ENCODE measurements around the gene PSORS1C1.

PSORS1C1 gene

DNA sequence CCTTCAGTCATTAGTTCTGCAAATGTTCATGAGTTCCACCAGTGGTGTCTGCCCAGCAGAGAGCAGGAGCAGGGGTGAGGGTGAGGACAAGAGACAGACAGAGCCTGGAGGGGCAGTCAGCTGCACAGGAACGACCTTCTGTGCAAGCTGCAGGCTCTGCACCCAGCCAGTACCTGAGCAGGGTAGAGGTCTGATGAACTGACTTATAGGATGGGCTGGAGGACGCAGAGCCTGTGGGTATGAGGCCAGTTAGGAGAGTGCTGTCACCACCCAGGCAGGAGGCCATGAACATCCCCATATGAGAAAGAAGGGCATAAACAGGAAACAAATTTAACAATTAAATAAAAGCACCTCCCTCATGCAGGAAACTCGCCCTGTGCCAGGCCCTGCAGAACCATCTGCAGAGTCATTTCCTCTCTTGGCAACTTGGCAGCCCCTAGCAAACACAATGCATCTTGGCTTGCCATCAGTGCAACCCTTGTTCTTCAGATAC, 20.2 kb upstream of the PSORS1C1 start:
- no peak for DNase-seq (ENCODE audit: low read depth in 2 of 3, low spot score in 1 of 3)

DNA sequence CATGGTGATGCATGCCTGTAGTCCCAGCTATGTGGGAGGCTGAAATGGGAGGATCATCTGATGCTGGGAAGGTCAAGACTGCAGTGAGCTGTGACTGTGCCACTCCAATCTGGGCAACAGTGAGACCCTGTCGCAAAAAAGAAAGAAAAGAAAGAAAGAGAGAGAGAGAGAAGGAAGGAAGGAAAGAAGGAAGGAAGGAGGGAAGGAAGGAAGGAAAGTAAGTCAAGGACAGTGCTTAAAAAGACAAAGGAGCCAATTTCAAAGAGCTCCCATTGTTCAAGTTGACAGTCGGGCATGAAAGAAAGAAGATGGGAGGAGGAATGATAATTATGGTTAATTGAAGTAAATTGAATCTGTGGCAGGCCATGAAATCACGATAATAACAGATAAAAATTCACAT, 18.4 kb upstream of the PSORS1C1 start:
- no peak for DNase-seq (ENCODE audit: low read depth in 2 of 3, low spot score in 1 of 3)

GRCh38 chr6:31096656-31097055, 17.9 kb upstream of the PSORS1C1 start:
- no peak for DNase-seq (ENCODE audit: low read depth in 2 of 3, low spot score in 1 of 3)

DNA sequence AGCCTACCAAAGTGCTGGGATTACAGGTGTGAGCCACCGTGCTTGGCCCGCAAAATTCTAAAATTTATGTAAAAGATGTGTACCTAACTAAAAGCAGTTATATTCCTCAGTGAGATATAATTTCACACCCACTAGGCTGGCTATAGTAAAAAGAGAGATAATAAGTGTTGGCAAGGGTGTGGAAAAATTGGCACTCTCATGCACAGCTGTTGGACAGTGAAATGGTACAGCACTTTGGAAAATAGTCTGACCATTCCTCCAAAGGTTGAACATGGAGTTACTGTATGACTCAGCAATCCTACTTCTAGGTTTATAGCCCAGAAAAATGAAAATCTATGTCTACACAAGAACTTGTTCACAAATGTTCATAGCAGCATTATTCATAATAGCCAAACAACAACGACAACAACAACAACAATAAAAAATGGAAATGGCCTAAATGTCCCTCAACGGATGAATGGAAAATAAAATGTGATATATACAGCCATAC, 16.1 kb upstream of the PSORS1C1 start:
- DNase-seq (ENCODE audit: low read depth in 2 of 3, low spot score in 1 of 3), result no peak

- no peak for DNase-seq (ENCODE audit: low read depth in 2 of 3, low spot score in 1 of 3)
Observed at GRCh38 chr6:31103136-31103535, 11.5 kb upstream of the PSORS1C1 start.

- DNase-seq (ENCODE audit: low read depth in 2 of 3, low spot score in 1 of 3), result no peak
Observed at GRCh38 chr6:31107052-31107451, 7.5 kb upstream of the PSORS1C1 start.

DNA sequence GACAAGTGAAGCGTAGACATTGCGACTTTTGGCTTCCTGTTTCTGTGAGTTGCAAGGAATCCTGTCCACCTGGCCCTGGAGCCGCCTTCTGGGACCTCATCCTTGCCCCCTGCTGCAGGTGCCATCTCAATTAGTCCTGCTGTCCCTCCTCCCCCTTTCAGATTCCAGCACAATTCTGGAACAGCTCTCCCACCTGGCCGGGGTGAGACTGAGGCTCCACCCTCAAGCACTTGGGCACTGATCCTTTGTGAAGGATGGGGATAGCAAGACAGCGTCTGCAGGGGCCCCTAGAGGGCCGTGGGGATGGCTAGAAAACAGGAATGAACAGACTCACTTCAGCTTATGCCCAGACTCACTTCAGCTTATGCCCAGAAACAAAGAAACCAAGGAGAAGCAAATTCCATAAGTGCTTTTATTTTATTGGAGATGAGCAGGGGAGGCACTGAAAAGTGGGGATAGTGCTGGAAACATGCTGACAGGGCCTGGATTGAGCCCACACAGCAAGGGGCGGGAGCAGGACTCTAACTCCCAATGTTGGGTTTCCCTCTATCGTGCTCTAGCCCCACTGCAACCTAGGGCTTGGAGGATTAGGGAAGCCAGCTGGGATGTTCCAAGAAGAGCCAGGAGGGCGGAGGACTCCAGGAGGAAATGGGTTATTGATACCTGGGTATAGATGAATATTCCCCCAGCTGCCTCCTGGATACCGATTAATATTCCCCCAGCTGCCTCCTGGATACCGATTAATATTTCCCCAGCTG, 3.6 kb upstream of the PSORS1C1 start:
- no peak for DNase-seq (ENCODE audit: low read depth in 2 of 3, low spot score in 1 of 3)

- DNase-seq (ENCODE audit: low read depth in 2 of 3, low spot score in 1 of 3), result no peak
Observed at GRCh38 chr6:31111712-31112111, 2.9 kb upstream of the PSORS1C1 start.

GRCh38 chr6:31112478-31112877, 2.1 kb upstream of the PSORS1C1 start, which contains the start of gene C6orf15:
C6orf15 (minus strand) TSS chr6:31112575; CDS start chr6:31112555, 20 bp downstream.
- DNase-seq (ENCODE audit: low read depth in 2 of 3, low spot score in 1 of 3), result no peak

DNA sequence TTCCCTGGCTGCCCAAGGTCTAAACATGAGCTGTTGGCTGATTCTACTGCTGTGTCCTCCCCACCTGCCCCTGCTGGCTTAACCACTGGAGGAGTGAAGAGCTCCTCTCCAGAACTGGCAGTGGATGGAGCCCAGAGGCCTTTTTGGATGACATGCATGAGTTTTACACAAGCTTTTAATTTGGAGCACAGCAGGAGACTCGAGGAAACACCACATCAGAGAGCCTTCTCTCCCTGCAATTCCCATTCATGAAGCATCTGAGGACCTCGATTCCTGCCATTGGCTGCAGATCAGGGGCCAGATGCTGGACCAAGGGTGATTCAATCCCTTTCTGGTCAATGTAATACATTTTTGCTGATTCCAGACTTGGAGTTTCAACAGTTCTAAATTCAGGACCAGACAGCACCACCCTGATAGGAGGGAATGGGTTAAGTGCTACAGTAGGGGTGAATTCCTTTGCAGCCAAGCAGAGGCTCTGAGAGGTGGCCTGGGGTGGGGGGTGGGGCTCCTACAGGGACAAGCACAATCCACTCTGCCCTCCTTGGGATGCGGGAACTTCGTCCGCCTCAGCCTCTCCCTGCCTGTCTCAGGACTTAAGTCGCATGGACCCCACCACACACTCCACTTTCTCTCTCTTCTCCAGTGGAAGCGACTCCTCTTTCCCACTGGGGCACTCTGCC, 599 bp upstream of the PSORS1C1 start:
- DNase-seq (ENCODE audit: low read depth in 2 of 3, low spot score in 1 of 3), result no peak

GRCh38 chr6:31114970-31115849, 610 bp downstream of the PSORS1C1 start:
- no peak for DNase-seq (ENCODE audit: low read depth in 2 of 3, low spot score in 1 of 3)

GRCh38 chr6:31115941-31116560, 1.5 kb downstream of the PSORS1C1 start:
- DNase-seq (ENCODE audit: low read depth in 2 of 3, low spot score in 1 of 3), result no peak

- DNase-seq (ENCODE audit: low read depth in 2 of 3, low spot score in 1 of 3), result no peak
Observed at GRCh38 chr6:31116661-31117385, 2.2 kb downstream of the PSORS1C1 start.

GRCh38 chr6:31118178-31118577, 3.6 kb downstream of the PSORS1C1 start:
- no peak for DNase-seq (ENCODE audit: low read depth in 2 of 3, low spot score in 1 of 3)

- DNase-seq (ENCODE audit: low read depth in 2 of 3, low spot score in 1 of 3), result no peak
Observed at GRCh38 chr6:31120151-31120915, 5.7 kb downstream of the PSORS1C1 start, which contains the start of gene CDSN. CDSN (minus strand) TSS chr6:31120446; CDS start chr6:31120419, 27 bp downstream.

DNA sequence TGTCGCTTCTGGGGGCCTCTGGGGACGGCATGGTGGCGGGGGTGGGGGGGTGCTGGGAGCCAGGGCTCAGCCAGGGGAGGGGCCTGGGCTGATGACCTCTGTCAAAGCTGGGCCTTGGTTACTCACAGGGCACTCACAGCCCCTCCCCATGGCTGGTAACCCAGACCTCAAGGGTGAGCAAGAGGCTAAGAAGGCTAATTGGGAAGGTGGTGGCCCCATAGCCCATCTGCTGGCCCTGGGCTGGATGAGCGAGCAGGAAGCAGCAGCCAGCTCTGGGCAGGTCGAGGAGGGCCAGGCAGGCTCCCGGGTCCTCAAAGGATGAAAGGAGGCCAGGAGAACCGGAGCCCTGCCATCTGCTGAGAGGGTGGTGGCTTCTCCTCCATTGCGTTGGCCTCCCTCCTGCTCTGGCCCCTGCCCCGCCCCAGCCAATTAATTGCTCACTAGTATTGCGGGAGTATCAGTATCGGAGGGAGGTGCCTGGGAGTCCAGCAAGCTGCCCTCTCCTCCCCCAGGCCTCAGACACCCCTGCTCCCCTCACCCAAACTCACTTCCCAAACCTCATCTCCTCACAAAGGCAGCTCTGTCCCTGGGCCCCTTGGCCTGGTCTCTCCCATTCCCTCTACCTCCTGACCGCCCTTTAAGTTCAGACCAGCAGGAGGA, 6.7 kb downstream of the PSORS1C1 start:
- DNase-seq (ENCODE audit: low read depth in 2 of 3, low spot score in 1 of 3), result no peak

DNA sequence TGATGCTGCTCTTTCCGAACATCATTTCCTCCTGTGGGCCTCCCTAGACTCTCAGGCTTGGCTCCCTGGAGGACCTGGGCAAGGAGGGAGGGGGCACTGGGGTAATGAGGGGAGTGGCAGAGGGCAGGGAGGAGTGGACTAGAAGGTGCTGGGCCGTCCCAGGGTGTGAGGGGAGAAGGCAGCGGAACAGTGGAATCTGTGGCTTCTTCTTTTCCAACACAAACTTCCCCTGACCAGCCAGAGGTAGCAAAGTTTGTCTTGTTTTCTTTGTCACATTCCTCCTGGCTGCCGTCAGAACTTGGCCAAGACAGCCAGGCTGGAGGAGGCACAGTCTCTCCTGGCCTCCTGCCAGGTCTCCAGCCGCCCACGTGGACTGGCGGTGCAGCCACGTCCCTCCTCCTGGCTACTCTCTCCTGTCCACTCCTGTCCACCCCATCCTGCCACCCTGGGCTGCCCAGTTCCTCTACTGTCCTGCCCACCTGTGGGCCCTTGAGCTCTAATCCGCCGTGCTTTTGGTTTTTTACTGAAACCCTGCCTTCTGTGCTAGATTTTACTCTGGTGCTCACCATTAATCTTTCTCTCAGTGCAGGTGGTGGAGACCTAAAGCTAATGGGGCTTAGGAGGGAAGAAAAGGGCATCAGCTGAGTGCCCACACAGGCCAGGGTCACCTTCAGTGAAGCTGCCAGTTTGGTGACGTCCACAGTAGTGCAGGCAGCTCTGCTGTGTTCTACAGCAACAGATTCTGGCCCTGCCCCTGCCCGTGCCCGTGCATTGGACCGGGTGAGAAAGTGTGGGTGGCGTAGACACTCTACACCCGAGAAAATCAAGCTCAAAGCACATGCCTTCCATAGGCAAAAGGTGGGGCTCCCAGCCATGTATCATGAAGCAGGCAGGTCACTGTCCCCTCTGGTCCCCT, 8.4 kb downstream of the PSORS1C1 start:
- DNase-seq (ENCODE audit: low read depth in 2 of 3, low spot score in 1 of 3), result no peak

DNA sequence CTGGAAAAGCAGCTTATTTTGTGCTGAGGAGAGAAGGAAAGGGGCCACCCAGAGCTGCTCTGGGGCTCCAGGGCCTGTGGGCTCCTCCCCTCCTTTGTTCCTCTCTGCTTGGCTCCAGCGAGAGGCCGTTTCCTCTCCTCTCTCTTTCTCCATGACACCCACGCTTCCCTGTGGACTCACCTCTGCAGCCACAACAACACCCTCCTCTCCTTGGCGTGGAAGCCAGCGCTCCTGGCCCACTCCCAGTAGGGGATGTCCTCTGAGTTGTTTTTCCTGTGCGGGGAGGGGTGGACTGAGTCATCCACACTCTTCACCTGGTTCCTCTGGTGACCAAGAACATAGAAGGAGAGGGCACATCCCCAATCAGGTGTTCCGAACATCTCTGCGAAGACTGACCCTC, 10.6 kb downstream of the PSORS1C1 start:
- DNase-seq (ENCODE audit: low read depth in 2 of 3, low spot score in 1 of 3), result no peak
